AG04450 (cell line): ENCODE data around the gene SLC10A7. TPM values are rescaled to one million over a fixed set of nuclear protein-coding genes. Genes with fewer than 3 reads are reported as not detected.

Experiments used
- CTCF ChIA-PET: fragments of 300-600, 350-600 bp; formaldehyde crosslinking; extraction: SDS; loops from one replicate; lab custom pipeline; 2022; ENCODE audit warnings: antibody characterized with exemption, inconsistent platforms; lab: Charles Lee
- POLR2A ChIA-PET: fragments of 350-600 bp; formaldehyde crosslinking; extraction: SDS; loops from one replicate; lab custom pipeline; 2021; ENCODE audit warnings: antibody characterized with exemption, inconsistent platforms; lab: Yijun Ruan, JAX
- DNase-seq: peaks from one replicate; pipeline ENCODE4 v3.0.0-alpha.2; 2011; ENCODE audit warnings: low read depth, low spot score
- H3K27ac ChIP-seq: one replicate; pipeline ENCODE4 v1.5.1; 2012; ENCODE audit warnings: low read depth, low read length, control low read depth
- H3K27me3 ChIP-seq: one replicate; pipeline ENCODE4 v1.6.0; 2012; ENCODE audit warnings: low read length; ENCODE audit not compliant: control insufficient read depth, insufficient read depth
- H3K4me3 ChIP-seq: 2 replicates; pipeline ENCODE4 v1.5.1; 2011; ENCODE audit warnings: mild to moderate bottlenecking, low read depth, low read length, control low read depth
- H3K9me3 ChIP-seq: 2 replicates; pipeline ENCODE4 v1.5.1; 2012; ENCODE audit warnings: low read length; ENCODE audit not compliant: control insufficient read depth, insufficient read depth
- polyA plus RNA-seq: library from polyadenylated mRNA; depleted of rRNA; stranded (reverse); fragments of >200 nt; gene quantifications from 2 replicates; pipeline ENCODE4 v1.2.3, GENCODE V29; 2011
- TF ChIP-seq, protein P1 (sequence below): IDR thresholded peaks from 2 replicates; pipeline ENCODE4 v1.5.1; 2011; ENCODE audit warnings: low read depth, low read length, control low read depth, inconsistent platforms

Gene SLC10A7
- polyA plus RNA-seq, 1 experiment, result 13.8 TPM

GRCh38 chr4:146478009-146478408, 43.7 kb downstream of the SLC10A7 start:
- Histone ChIP-seq H3K27me3 (no peaks in the 10 kb centered on the region), H3K4me3 (no peak overlapping the region), H3K9me3 (no peaks in the 10 kb centered on the region), H3K27ac (no peak overlapping the region)
- ChIA-PET CTCF (no interaction called here), POLR2A (no interaction called here)
- TF ChIP-seq, protein P1, sequence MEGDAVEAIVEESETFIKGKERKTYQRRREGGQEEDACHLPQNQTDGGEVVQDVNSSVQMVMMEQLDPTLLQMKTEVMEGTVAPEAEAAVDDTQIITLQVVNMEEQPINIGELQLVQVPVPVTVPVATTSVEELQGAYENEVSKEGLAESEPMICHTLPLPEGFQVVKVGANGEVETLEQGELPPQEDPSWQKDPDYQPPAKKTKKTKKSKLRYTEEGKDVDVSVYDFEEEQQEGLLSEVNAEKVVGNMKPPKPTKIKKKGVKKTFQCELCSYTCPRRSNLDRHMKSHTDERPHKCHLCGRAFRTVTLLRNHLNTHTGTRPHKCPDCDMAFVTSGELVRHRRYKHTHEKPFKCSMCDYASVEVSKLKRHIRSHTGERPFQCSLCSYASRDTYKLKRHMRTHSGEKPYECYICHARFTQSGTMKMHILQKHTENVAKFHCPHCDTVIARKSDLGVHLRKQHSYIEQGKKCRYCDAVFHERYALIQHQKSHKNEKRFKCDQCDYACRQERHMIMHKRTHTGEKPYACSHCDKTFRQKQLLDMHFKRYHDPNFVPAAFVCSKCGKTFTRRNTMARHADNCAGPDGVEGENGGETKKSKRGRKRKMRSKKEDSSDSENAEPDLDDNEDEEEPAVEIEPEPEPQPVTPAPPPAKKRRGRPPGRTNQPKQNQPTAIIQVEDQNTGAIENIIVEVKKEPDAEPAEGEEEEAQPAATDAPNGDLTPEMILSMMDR, result no peak
- no peak for DNase-seq

GRCh38 chr4:146477054-146477453, 44.7 kb downstream of the SLC10A7 start:
- no peaks in the 10 kb centered on the region for H3K9me3 ChIP-seq
- H3K4me3 ChIP-seq, result no peak overlapping the region
- DNase-seq, result no peak
- ChIA-PET POLR2A (interaction anchor here (0.7 kb wide), 1 partner anchor 620 kb away, joined by 7 read pairs; no protein-coding TSS in a partner anchor), CTCF (no interaction called here)
- TF ChIP-seq, protein P1, result no peak
- no peak overlapping the region for H3K27ac ChIP-seq
- H3K27me3 ChIP-seq, result no peaks in the 10 kb centered on the region

DNA sequence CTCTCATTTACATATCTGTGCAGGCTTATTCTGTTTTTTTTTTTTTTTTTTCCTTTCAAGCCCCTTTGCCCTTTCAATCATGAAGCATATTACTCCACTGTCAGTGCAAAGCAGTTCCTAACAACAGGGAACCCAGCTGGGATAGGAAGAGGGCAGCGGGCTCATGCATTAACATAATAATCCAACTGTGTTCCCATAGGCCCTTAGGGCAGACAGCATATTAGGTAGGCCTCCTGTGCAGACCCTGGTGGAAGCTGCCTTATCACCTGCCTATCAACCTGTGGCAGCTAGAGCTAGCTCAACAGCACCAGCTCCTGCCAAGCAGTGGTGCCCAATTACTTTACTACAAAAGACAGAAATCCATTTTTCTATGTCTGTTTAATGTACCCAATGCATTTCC, 49.3 kb downstream of the SLC10A7 start:
- no peaks in the 10 kb centered on the region for H3K27me3 ChIP-seq
- no peak overlapping the region for H3K4me3 ChIP-seq
- ChIA-PET CTCF (interaction anchor here (0.6 kb wide), 1 partner anchor 36 kb away, joined by 4 read pairs; no protein-coding TSS in a partner anchor), POLR2A (no interaction called here)
- no peak for DNase-seq
- TF ChIP-seq, protein P1, result no peak
- no peaks in the 10 kb centered on the region for H3K9me3 ChIP-seq
- no peak overlapping the region for H3K27ac ChIP-seq

DNA sequence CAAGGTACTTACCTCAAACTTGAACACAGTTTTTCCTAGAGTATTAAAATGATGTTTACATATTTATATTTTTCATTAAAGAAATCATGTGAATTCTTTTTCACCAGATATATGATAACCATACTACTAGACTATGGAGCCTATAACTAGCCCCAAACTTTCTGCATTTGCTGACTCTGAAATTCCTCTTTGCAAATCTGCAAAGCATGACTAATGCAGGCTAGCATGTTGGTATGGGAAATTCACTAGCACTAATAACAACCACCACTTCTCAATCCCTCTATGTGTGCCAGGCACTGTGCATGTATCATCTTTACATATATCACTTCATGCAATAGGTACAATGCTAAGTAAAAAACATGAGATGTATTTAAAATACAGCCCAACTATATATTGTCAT, 51.1 kb downstream of the SLC10A7 start:
- Histone ChIP-seq H3K27me3 (no peaks in the 10 kb centered on the region), H3K27ac (no peak overlapping the region), H3K4me3 (no peak overlapping the region), H3K9me3 (no peaks in the 10 kb centered on the region)
- TF ChIP-seq, protein P1, result no peak
- no peak for DNase-seq
- CTCF ChIA-PET, result no interaction called here
- POLR2A ChIA-PET, result no interaction called here

DNA sequence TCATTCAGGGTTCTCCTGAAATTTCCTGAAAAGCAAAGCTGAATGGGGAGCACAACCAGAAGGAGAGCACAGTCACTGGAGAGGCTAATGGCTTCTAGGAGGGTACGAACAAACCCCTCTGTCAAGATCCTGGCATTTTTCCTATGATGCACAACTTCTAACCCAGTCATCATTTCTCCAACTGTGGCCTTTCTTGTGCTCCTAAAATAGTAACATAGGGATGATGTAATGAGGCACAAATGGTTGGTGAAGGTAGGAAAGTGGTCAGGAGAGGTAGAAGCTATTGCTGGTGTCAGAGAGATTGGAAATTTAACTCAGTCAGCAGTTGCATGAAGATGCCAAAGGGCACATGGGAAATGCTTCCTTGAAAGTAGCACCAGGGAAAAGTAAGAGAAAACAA, 52.7 kb downstream of the SLC10A7 start:
- DNase-seq, result no peak
- POLR2A ChIA-PET, result no interaction called here
- Histone ChIP-seq H3K4me3 (no peak overlapping the region), H3K27me3 (no peaks in the 10 kb centered on the region), H3K9me3 (no peaks in the 10 kb centered on the region), H3K27ac (no peak overlapping the region)
- TF ChIP-seq, protein P1, result no peak
- CTCF ChIA-PET, result no interaction called here
